Rectal smooth muscle tissue (tissue), 1 donor: ENCODE measurements around the gene PLEKHA8.
A peak's percentile ranks its signal among the peaks of the same experiment; 100 is the strongest.

ENCODE experiments used
- H3K27ac ChIP-seq: one replicate; pipeline ENCODE4 v1.7.0; 2013; ENCODE audit warnings: low read depth, low read length, inconsistent platforms
- H3K27me3 ChIP-seq: one replicate; pipeline ENCODE4 v1.7.0; 2013; ENCODE audit warnings: low read length; ENCODE audit not compliant: control insufficient read depth, insufficient read depth
- H3K36me3 ChIP-seq: one replicate; pipeline ENCODE4 v1.7.0; 2013; ENCODE audit warnings: low read length; ENCODE audit not compliant: control insufficient read depth, insufficient read depth
- H3K4me1 ChIP-seq: one replicate; pipeline ENCODE4 v1.7.0; 2013; ENCODE audit warnings: low read length; ENCODE audit not compliant: control insufficient read depth, insufficient read depth
- H3K4me3 ChIP-seq: one replicate; pipeline ENCODE4 v1.7.0; 2013; ENCODE audit warnings: low read length
- H3K9ac ChIP-seq: one replicate; pipeline ENCODE4 v1.7.0; 2013; ENCODE audit warnings: low read length

Gene PLEKHA8

DNA sequence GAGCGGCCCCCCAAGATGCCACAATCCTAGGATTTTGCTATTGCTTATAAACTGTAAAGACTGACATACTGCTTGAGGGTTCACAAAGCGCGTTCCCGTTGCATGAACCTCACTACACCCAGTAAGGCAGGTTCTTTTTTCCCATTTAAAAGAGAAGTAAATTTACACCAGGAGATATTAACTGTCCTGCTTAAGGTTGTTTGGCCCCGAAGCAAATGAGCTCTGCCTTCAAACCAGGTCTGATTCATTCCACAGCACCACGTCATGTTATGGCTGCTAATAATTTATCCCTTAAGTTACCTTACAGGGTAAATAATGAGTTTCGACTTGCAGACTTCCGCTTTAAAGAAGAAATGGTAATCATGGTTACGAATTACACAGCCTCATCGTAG, 1.2 kb upstream of the PLEKHA8 start:
- Histone ChIP-seq H3K27ac (peak overlapping the region; percentile 78), H3K4me3 (peak overlapping the region; percentile 77), H3K4me1 (peaks cover 11% of the 10 kb centered on the region), H3K36me3 (no peaks in the 10 kb centered on the region), H3K9ac (peak overlapping the region; percentile 8), H3K27me3 (no peaks in the 10 kb centered on the region)

DNA sequence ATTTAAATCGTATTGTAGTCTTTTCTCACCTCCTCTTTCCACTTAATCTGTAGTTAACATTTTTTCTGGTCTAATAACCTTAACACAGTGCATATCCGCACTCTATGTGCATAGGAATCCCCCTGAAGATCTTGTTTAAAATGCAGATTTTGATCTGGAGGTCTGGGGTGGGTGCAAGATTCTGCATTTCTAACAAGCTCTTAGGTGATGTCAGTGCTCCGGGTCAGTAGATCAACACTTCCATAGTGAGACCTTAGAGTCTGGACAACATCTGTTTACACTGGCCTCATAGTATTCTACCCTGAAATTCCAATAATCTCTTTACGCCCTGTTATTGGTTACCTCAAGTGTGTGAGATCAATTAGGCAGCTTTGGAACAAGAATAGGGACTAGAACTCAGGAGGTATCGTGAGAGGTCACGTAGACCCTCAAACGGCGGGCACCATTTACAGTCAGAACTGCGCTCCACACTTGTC, 434 bp upstream of the PLEKHA8 start:
- Histone ChIP-seq H3K27ac (peak overlapping the region; percentile 67), H3K27me3 (no peaks in the 10 kb centered on the region), H3K36me3 (no peaks in the 10 kb centered on the region), H3K9ac (no peak overlapping the region), H3K4me1 (peaks cover 11% of the 10 kb centered on the region), H3K4me3 (peak overlapping the region; percentile 77)

DNA sequence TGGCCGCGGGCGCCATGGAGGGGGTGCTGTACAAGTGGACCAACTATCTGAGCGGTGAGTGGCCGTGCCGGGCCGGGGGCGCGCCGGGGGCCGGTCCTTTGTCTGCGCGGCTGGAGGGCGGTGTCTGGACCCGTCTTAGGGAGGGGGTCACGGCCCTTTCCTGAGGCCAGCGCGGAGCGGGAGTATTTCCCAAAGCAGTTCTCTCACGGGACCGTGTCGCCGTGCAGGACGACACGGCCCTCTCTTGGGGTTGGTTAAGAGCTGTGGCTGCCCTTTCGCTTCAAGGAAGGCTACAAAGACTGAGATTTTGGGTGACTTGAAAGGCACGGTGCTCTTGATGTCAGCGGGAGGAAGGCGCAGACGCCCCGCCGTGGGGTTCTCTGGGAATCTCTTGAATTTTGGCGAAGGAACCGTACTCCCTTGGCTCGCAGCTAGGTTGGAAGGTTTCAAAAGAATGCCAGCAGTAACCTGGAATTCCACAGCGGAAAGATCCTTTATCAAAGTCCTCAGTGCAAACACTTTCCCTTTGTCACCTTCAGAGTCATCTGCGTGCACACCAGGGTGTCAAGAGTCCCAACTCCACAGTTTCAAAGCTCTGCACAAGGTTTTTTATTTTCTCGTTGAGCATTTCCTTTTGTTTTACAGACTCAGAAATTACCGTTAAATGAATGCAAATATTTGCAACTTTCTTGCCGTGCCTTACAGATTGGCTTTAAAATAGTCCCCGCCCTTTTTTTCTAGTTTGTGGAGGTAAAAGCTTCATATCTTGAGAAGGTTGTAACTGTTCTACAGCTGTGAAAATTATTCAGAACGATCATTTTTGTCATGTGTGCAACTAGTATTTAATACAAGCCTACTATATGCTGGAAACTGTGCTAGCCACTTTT, 780 bp downstream of the PLEKHA8 start:
- H3K27me3 ChIP-seq, result no peaks in the 10 kb centered on the region
- H3K27ac ChIP-seq, result peak overlapping the region; percentile 67
- H3K4me3 ChIP-seq, result peak overlapping the region; percentile 77
- peak overlapping the region; percentile 59 for H3K9ac ChIP-seq
- no peaks in the 10 kb centered on the region for H3K36me3 ChIP-seq
- H3K4me1 ChIP-seq, result peaks cover 11% of the 10 kb centered on the region

DNA sequence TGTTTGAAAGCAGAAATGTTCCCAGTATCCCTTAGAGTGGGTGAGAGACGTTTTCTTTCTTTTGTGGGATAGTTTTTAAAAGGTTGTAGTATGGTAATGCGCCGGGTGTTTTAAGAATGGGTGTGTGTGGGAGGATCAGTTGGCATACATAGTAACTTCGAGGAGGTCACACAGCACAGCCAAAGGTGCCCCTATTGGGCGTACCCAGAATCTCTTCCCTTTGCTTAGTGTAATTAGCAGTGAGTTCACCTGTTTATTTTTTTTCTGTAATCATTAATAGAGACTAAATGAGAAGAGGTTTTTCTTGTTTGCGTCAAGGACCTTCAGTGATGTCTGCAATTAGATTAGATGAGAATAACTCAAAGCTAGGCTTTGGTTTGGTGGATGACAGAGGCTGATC, 1.5 kb downstream of the PLEKHA8 start:
- Histone ChIP-seq H3K36me3 (no peaks in the 10 kb centered on the region), H3K27me3 (no peaks in the 10 kb centered on the region), H3K4me1 (peaks cover 11% of the 10 kb centered on the region), H3K27ac (no peak overlapping the region), H3K4me3 (peak overlapping the region; percentile 77), H3K9ac (no peak overlapping the region)

DNA sequence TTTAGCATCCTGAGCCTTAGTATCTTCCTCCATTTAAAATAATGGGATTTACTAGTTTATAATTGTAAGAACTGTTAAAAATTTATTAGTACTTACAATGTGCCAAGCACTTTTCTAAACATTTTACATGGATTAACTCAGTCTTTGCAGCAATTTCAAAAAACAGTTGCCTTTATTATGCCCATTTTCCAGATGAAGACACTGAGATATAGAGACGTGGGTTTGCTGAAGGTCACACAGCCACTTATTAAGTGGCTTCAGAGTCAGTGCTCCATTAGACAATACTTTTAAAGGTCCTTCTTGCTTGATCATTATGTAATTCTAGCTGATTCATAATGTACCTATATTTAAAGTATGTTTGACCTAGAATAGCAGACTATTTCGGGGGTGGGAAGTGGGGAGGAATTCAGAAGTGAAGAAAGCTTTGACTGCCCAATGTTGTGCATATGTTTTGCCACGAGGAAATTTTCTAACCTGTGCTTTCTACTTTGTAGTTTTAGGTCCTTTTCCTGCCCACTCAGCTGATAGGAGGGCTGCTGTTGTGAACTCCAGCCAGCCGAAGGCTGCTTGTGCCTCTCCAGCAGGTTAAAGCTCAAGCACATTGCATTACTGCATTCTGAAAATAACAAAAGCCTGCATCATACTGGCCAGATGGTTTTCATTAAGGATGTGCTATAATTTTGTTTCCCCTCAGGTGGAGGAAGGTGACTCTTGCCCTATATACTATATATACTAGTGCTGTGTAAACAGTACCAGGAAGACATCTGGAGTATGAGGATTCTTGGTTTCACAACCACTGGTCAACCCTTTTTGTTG, 4.3 kb downstream of the PLEKHA8 start:
- no peak overlapping the region for H3K4me3 ChIP-seq
- H3K36me3 ChIP-seq, result no peaks in the 10 kb centered on the region
- H3K27ac ChIP-seq, result no peak overlapping the region
- peaks cover 7% of the 10 kb centered on the region for H3K4me1 ChIP-seq
- no peaks in the 10 kb centered on the region for H3K27me3 ChIP-seq
- H3K9ac ChIP-seq, result no peak overlapping the region

DNA sequence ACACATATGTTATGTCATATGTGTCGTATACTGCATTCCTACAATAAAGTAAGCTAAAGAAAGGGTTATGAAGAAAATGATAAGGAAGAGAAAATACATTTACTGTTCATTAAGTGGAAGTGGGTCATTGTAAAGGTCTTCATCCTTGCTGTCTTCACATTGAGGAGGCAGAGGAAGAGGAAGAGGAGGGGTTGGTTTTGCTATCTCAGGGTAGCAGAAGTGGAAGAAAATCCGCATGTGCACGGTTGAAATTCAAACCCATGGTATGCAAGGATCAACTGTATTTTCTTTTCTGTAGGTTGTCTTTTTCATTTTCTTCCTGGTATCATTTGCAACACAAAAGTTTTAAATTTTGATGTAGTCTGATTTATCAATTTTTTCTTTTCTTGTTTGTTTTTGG, 6.3 kb downstream of the PLEKHA8 start:
- Histone ChIP-seq H3K27ac (no peak overlapping the region), H3K27me3 (no peaks in the 10 kb centered on the region), H3K9ac (no peak overlapping the region), H3K4me1 (no peaks in the 10 kb centered on the region), H3K36me3 (no peaks in the 10 kb centered on the region), H3K4me3 (no peak overlapping the region)

DNA sequence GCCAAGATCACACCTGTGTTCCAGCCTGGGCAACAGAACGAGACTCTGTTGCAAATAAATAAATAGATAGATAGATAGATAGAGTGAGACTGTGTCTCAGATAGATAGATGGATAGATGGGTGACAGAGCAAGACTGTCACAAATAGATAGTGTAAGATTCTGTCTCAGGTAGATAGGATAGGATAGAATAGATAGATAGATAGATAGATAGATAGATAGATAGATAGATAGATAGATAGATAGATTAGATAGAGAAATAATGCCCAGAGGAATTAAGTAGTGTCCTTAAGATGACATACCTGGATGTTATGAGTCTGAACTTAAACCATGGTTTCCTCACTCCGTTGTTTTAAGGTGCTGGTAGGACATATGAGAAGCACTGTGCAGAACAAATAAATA, 8.0 kb downstream of the PLEKHA8 start:
- H3K27ac ChIP-seq, result no peak overlapping the region

DNA sequence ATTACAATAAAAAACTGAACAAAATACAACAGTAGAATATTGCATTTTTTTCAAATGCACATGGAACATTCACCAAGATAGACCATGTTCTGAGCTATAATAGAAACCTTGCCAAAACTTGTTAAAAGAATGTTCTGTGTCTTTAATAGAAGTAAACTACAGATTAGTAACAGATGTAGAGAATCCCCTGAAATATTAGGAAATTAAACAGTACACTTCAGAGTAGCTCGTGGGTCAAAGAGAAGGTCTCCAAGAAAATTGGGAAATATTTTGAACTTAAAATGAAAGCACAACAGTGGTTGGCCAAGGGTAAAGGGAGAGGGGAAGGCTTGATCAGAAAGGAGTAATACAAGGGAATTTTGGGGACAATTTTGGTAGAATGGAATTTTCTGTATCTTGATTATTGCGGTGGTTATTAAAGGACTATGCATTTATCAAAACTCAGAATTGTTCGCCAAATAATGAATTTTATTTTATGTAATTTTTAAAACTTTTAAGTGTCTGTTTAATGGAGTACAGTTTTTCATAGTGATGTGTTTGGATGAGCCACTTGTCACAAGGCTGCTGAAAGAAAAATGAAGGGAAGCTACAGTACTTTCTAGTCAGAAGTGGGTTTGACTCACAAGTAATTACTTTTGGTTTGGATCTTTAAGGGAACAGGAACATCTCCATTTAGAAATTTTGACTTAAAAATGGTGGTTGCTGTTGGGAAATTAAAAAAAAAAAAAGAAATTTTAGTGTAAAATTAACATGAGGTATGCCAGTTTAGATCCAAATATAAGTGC, 10.2 kb downstream of the PLEKHA8 start:
- Histone ChIP-seq H3K36me3 (no peaks in the 10 kb centered on the region), H3K4me3 (no peak overlapping the region), H3K9ac (no peak overlapping the region), H3K27me3 (no peaks in the 10 kb centered on the region), H3K27ac (no peak overlapping the region), H3K4me1 (peaks cover 3% of the 10 kb centered on the region)

More for the DNA sequence above, 8.0 kb downstream of the PLEKHA8 start:
- H3K36me3 ChIP-seq, result no peaks in the 10 kb centered on the region
- no peak overlapping the region for H3K4me3 ChIP-seq
- no peaks in the 10 kb centered on the region for H3K27me3 ChIP-seq
- H3K4me1 ChIP-seq, result peaks cover 3% of the 10 kb centered on the region
- H3K9ac ChIP-seq, result no peak overlapping the region

DNA sequence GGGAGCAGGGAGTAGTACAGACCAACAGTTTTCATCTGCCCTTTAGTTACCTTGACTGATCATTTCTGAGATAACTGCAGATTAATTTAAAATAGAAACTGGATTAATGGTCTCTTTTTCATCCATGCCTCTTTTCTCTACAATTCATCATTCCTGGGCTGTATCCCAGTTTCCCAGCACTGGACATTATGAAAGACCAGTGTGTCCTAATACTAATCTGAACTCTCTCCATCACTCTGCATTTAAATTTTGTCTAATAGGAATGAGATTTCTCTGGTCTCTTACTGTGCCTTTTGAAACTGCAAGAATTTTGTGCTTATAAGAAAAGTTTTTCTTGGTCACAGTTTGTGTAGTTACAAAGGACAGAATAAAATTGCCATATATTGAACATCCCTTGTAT, 12.7 kb downstream of the PLEKHA8 start:
- Histone ChIP-seq H3K27ac (no peak overlapping the region), H3K4me3 (no peak overlapping the region), H3K36me3 (peaks cover under 1% of the 10 kb centered on the region), H3K9ac (no peak overlapping the region), H3K27me3 (no peaks in the 10 kb centered on the region), H3K4me1 (peaks cover 3% of the 10 kb centered on the region)

DNA sequence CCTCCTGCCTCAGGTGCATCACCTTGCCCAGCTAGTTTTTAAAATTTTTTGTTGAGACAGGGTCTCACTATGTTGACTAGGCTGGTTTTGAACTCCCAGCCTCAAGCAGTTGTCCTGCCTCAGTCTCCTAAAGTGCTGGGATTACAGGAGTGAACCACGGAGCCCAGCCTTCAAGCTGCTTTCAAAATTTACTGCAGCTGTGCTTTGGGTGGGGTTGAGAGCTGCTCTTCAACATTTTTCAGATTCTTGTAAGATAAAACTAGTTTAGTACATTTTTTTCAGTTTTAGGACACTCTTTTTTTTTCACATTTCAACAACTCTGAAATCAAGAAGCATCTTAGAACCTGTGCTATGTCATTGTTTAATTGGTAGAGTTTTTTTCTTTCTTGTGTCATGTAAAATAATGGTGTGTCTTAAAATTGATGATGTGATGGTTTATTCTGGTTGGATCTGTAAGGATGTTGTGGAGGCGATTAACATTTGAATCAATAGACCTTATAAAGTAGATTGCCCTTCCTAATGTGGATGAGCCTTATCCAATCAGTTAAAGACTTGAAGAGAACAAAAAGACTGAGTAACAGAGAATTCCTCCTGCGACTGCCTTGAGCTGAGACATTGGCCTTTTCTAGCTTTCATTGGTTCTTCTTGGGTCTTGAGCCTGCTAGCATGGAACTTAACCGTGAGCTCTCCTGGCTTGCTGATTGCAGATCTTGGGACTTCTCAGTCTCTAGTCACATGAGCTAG, 13.5 kb downstream of the PLEKHA8 start:
- H3K9ac ChIP-seq, result no peak overlapping the region
- H3K27me3 ChIP-seq, result no peaks in the 10 kb centered on the region
- peaks cover 3% of the 10 kb centered on the region for H3K4me1 ChIP-seq
- no peak overlapping the region for H3K4me3 ChIP-seq
- no peak overlapping the region for H3K27ac ChIP-seq
- peaks cover 7% of the 10 kb centered on the region for H3K36me3 ChIP-seq

DNA sequence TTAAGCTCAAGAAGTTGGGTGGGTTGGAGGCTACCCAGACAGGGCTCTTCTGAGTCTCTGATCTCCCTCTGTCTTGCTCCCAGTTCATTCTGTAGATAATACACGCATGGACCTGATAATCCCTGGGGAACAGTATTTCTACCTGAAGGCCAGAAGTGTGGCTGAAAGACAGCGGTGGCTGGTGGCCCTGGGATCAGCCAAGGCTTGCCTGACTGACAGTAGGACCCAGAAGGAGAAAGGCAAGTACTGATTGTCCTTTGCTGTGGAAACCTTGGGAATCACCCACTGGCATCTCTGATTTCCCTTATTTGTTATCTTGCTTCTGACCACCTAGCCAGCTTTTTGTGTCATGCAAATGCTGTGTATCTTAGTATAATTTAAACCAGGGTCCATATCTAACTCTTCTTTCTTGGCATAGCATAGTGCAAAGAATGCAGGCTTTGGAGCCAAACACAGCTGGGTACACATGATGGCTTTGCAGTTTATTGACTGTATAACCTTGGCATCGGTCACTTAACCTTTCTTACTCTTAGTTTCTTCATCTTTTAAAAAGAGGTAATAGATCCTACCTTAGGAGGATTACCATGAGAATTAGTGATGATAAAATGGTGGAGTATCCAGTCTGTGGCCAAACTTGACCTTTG, 18.0 kb downstream of the PLEKHA8 start:
- Histone ChIP-seq H3K4me3 (no peak overlapping the region), H3K36me3 (peaks cover 10% of the 10 kb centered on the region), H3K4me1 (no peaks in the 10 kb centered on the region), H3K27me3 (no peaks in the 10 kb centered on the region), H3K27ac (no peak overlapping the region), H3K9ac (no peak overlapping the region)
